GM19193 (cell line): ENCODE data around the gene INSR.

Source experiments
- POLR2A ChIP-seq: IDR thresholded peaks from 4 replicates; pipeline ENCODE4 v1.6.1; 2011; ENCODE audit not compliant: insufficient read depth, insufficient read length; ENCODE audit errors: extremely low read depth

The INSR gene

GRCh38 chr19:7250057-7250596, 44.1 kb downstream of the INSR start:
- TF ChIP-seq POLR2A: no peak

DNA sequence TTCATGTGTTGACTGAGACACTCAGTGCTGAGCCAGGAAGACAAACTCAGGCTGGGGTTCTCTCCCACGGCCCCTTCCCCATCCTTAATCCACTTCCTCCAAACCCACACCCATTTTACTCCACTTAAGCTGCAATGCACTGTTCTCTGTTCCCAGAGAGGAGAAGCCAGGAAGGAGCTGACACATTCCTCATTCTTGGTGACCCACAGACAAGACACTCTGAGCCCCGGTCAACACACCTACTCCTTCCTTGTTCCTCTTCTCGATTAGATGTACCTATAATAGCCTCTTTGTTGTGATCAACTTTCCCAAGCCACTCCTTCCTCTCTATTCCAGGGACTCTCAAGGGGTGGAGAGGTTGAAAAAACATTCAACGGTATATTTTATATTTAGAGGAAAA, 47.1 kb downstream of the INSR start:
- TF ChIP-seq POLR2A: no peak

- no peak for TF ChIP-seq POLR2A
Observed at GRCh38 chr19:7246601-7247000, 47.6 kb downstream of the INSR start.

GRCh38 chr19:7242601-7243258, 51.5 kb downstream of the INSR start:
- TF ChIP-seq POLR2A: no peak

GRCh38 chr19:7238051-7238450, 56.2 kb downstream of the INSR start:
- TF ChIP-seq POLR2A: no peak

GRCh38 chr19:7236153-7236552, 58.1 kb downstream of the INSR start:
- no peak for TF ChIP-seq POLR2A

DNA sequence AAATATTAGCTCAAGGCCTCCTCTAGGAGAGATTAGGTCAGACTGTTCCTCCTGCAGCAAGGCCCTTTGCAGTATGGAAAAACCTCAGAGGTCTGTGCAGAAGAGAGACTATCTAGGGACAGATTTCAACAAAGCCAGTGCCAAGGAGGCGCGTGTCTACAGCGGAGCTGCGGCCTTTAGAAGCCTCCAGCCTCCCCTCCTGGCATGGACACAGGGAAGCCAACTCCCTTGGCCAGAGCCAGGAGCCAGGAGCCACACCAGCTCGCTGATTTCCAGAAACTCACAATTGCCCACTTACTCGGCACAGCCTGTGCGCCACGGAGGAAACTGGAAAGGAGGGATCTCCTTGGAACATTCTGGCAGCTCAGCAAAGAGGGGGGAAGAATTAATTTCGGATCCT, 63.4 kb downstream of the INSR start:
- no peak for TF ChIP-seq POLR2A

DNA sequence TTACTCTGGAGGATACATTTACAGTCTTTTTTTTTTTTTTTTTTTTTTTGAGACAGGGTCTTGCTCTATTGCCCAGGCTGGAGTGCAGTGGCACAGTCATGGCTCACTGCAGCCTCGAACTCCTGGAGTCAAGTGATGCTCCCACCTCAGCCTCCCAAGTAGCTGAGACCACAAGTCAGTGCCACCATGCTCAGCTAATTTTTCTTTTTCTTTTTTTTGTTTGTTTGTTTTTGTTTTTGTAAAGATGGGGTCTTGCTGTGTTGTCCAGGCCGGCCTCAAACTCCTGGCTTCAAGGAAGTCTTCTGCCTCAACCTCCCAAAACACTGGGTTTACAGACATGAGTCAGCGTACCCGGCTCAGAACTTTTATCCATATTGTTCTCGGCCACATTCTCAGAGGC, 64.5 kb downstream of the INSR start:
- TF ChIP-seq POLR2A: no peak

- TF ChIP-seq POLR2A: no peak
Observed at GRCh38 chr19:7228935-7229541, 65.2 kb downstream of the INSR start.

DNA sequence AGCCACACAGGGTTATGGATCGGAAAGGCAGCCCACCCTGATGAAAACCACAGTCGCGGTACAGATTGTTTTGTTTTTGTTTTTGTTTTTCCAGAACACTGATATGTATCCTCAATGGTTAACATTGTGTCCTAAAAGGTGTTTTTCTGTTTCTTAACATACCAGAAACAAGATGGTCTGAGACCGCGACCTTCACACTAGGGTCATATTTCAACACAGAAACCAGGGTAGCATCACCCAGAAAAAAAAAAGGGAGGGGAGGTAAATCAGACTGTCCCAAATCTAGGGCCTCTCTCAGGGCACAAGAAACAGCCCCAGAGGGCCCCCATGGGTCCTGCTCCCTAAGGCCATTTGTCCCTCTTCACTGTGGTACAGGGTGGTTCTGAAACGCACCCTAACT, 66.5 kb downstream of the INSR start:
- TF ChIP-seq POLR2A: no peak

DNA sequence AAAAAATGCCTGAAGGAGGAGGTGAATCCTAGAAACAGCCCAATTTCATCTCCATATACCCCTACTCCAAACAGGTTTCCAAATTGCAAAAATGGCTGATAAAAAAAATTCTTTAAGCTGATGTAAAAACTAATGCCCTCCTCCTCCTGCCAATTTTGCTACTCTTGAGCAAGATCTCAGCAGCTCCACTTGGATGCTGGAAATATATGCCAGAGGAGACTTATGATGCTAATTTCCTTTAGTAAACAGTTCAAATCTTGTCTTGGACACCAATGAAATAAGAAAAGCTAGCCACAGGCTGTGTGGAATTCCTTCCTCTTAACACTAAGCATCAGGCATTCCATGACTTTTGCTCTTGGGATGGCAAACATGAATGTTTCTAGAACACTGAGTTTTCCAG, 67.5 kb downstream of the INSR start:
- TF ChIP-seq POLR2A: no peak

GRCh38 chr19:7225741-7226140, 68.5 kb downstream of the INSR start:
- no peak for TF ChIP-seq POLR2A

- no peak for TF ChIP-seq POLR2A
Observed at GRCh38 chr19:7224995-7225394, 69.2 kb downstream of the INSR start.

DNA sequence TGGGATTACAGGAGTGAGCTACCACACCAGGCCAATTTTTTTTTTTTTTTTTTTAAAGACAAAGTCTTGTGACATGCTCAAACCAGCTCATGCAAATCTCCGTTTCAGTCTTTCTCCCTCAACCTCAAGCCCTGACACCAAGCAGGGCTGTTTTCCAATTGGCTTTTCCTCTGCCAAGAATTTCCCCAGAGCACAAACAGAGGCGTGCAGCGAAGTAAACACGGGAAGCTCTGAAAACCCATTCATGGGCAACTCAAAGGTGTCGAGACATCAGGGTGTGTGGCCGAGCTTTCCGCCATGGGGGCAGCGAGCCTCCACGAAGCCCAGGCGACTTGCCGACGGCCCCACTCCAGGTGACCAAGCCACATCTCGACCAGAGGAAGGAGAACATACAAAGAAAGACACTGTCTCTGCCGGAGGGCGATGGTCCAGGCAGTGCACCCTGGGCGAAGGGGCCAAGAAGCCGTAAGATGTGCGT, 70.0 kb downstream of the INSR start:
- no peak for TF ChIP-seq POLR2A

- TF ChIP-seq POLR2A: no peak
Observed at GRCh38 chr19:7223429-7223828, 70.8 kb downstream of the INSR start.

DNA sequence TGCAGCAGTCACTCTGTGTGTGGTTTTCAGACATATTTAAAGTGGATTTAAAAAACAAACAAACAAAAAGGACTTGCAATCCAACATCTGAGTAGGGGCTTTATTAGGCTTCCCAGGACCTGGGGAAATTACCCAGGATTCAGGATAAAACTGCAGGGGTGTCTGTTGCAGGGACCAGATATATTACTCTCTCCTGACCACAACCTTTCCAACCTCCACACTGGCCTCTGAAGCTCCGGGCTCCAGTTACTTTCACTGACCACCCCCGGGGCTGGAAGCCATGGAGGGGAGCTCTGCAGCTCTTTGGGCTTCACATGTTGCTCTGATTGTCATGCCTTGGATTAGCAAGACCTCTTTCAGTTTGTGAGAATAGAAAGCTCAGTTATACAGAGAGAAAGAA, 75.2 kb downstream of the INSR start:
- TF ChIP-seq POLR2A: no peak

DNA sequence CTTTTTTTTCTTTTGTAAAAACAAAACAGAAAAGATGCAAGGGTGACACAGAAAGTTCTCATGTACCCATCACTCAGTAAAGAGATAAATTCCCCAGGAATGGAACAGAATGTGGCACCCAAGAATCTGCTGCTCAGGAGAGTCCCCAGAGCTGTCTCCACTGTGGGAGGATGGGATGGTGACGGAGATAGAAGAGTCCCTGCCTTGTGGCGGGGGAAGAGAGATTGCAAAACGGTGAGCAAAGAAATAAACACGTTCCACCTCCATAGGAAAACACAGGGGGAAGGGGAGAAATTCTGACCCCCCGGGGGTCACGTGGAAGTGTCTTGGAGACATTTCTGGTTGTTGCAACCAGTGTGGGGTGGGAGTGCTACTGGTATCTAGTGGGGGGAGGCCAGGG, 76.4 kb downstream of the INSR start:
- no peak for TF ChIP-seq POLR2A

DNA sequence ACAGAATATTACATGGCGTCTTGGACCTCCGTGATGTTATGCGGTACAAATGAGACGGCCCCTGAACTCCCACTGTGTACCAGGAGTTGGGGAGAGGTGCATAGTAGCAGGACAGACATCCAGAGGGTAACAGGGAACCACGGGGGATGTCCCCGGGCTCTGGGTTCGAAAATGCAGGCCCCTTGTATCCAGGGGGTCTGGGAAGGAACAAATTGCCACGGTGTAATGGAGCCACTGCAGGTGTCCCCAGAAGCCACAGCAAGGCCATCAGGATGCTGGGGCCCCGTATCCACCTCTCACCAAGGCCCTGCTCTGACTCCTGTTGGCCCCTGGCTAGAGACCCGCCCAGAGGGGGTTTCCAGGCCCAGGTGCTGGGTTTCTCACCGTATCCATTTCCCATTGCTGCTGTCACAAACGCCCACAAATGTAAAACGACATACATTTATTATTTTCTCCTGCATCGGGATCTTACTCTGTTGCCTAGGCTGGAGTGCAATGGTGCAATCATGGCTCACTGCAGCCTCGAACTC, 77.8 kb downstream of the INSR start:
- no peak for TF ChIP-seq POLR2A
